HL-60 (cell line): ENCODE measurements around the gene TRIM17.

Experiments used
- CTCF ChIP-seq: IDR thresholded peaks from one replicate; pipeline ENCODE4 v1.5.1; 2011; ENCODE audit warnings: low read length, control low read depth, inconsistent platforms; ENCODE audit not compliant: insufficient read depth
- GABPA ChIP-seq: IDR thresholded peaks from 2 replicates; pipeline ENCODE4 v1.6.1; 2012; ENCODE audit warnings: low read depth
- POLR2AphosphoS5 ChIP-seq: IDR thresholded peaks from 2 replicates; pipeline ENCODE4 v1.6.1; 2012; ENCODE audit warnings: low read depth
- SPI1 ChIP-seq: IDR thresholded peaks from 2 replicates; pipeline ENCODE4 v1.6.1; 2012; ENCODE audit warnings: low read depth, mild to moderate bottlenecking, borderline replicate concordance

- TF ChIP-seq CTCF (no peak), POLR2AphosphoS5 (no peak), SPI1 (no peak), GABPA (no peak)
Observed at GRCh38 chr1:228377664-228378089, 39.0 kb downstream of the TRIM17 start.
